GM19023 (cell line): ENCODE data around the gene DSE.

ENCODE experiments used
- ATAC-seq: cut with Tn5 transposase; IDR thresholded peaks from one replicate; pipeline ENCODE4 v1.9.1; 2021; ENCODE audit warnings: mild to moderate bottlenecking, moderate library complexity; ENCODE audit not compliant: unreplicated experiment

The DSE gene

GRCh38 chr6:116359131-116359530 is 11.6 kb upstream of the DSE start:
- ATAC-seq: no peak

- no peak for ATAC-seq
These were observed 10.9 kb upstream of the DSE start for GRCh38 chr6:116359835-116360234.

- ATAC-seq: no peak
These were observed 8.5 kb upstream of the DSE start for GRCh38 chr6:116362276-116362675.

- ATAC-seq: no peak
These were observed 7.0 kb upstream of the DSE start for GRCh38 chr6:116363759-116364158.

DNA sequence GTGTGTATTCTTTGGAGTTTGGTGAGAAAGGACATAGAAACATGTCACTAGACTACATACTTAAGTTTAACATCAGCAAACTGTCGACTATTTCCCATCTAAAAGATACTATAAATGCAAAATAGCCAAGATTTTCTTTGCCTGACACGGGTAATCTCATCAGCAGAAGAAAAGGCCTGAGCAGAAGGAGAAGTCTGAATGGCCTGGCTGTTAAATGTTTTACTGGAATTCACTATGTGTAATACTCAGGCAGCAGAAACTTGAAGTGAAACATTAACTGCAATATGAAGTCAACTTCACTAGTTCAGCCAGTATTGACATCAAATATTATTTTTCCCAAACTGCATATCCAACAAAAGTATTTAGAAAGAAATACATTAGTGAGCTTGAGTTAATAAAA is 6.4 kb upstream of the DSE start:
- no peak for ATAC-seq

- no peak for ATAC-seq
These were observed 5.0 kb upstream of the DSE start for GRCh38 chr6:116365743-116366142.

GRCh38 chr6:116366740-116367275 is 3.9 kb upstream of the DSE start:
- ATAC-seq: no peak

DNA sequence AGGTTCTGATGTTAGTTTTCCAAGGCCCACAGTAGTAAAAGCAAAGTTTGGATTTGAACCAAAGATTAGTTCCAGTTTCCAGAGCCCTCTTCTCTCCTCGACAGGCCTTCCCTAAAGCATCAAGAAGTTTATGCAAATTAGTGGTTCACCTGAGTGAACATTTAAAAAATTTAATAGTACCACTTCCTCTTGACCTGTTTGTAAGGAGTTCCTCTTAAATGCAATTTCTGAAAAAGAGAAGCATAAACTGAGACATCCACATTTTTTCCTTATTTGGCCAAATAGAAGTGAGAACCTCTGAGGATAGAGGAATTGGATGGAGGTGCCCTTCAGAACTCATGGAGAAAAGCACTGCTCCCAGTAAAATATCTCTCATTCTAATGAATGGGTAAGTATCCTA is 1.2 kb upstream of the DSE start:
- no peak for ATAC-seq

DNA sequence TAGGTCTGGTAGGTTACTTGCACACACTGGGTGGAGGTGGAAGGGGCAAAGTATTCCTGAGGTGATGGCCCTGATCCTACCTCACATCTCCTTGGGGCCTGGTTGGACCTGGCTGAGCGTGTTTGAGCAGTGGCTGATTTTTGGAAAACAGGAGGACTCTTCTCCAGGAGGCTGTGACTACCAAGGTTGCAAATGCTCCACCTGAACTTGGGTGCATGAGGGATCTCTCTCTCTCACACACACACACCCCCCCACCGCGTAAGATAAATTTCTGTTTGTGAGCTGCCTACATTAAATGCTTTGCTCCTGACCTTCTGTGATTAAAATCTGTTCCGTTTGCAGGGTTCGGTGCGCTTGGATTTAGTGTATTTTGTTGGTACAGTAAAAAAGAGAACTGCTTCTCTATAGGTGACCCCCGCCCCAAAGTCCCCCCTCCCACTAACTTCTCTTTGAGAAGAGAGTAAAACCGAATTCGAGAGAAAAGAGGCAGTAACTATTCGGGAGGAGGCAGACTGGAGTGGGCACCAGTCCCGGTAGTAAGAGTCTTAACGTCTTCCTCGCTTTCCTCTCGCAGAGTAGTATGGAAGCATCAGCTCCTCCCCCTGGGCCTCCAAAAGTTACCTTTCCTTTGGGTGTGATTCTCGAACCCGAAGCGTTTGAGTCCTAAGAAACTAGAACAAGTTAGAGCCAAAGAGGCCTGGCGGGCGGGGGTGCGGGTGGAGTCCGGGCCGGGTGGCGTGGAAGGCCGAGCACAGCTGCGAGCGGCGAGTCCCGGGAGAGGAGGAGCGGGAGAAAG is 585 bp upstream of the DSE start:
- peak; percentile 51 for ATAC-seq

GRCh38 chr6:116371120-116371917 is 572 bp downstream of the DSE start:
- ATAC-seq: peak; percentile 62

DNA sequence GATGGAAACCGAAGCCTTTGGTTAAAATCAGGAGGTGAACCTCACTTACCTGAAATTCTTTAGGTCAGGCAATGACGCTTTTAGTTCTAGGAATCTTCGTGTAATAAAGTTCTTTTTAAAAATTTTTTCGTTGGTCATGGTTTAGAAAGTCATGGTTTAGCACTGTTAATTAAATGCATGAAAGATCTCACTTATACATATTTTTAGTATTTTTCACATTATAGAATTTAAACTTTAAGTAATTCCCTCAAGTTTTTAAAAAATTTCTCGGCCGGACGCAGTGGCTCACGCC is 1.1 kb downstream of the DSE start:
- no peak for ATAC-seq

DNA sequence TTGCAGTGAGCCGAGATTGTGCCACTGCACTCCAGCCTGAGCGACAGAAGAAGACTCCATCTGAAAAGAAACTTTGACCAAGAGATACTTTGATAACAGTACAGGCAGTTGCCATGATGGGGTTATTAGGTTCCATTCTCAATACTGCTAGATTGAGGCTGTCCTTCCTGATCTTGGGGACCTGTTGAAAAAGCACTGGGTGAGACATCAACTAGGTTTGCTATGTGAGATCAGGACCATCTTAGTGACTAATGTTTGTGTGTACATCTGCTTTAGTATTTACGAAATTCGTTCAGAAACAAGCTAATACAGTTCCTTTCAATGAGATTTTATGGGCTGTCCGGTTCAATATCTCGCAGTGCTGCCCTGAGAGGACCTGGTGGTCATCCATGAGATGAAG is 2.6 kb downstream of the DSE start:
- no peak for ATAC-seq

- no peak for ATAC-seq
These were observed 3.2 kb downstream of the DSE start for GRCh38 chr6:116373940-116374339.

DNA sequence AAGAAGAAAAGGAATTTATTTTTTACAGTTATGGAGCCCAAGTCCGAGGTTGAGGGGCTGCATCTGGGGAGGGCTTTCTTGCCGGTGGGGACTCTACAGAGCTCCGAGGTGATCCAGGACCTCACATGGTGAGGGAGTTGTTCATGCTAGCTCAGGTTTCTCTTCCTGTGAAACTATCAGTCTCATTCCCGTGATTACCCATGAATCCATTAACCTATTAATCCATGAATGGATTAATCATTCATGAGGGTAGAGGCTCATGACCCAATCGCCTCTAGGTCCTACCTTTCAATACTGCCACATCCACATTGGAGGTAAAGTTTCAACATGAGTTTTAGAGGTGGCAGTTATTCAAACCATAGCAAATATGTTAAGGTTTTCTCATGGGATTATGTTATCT is 3.8 kb downstream of the DSE start:
- ATAC-seq: no peak

DNA sequence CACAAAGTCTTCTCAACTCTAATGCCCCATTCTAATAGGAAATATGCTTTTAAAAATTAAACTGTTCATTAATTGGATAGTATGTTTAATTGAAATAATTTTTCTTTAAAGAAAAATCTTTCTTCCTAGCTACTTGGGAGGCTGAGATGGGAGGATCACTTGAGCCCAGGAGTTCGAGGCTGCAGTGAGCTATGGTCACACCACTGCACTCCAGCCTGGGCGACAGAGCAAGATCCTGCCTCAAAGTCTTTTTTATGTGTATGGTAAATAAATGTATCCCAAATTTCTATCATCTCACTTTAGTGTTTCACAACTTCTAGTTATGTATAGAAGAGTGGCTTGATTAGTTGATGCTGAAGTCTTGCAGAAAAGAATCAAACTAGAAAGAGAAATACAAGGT is 4.5 kb downstream of the DSE start:
- no peak for ATAC-seq

GRCh38 chr6:116376149-116376548 is 5.4 kb downstream of the DSE start:
- ATAC-seq: no peak

- no peak for ATAC-seq
These were observed 9.0 kb downstream of the DSE start for GRCh38 chr6:116379764-116380163.

DNA sequence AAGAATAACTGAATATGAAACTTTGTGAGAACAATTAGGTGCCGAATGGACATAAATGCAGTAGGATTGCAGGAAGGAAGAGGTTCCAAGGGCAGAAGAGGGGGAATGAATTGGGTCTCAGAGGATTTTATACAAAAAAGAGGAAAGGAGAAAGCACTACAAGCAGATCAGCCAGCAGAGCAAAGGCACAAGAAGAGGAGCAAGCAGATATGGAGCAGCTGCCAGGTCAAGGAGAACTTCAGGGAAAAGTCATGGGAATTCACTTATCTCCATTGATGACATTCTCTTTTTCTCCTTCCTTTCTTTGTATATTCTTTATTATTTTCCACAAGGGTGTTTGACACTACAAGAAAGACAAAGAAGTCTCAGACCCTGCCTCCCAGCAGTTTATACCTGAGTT is 9.6 kb downstream of the DSE start:
- ATAC-seq: no peak

DNA sequence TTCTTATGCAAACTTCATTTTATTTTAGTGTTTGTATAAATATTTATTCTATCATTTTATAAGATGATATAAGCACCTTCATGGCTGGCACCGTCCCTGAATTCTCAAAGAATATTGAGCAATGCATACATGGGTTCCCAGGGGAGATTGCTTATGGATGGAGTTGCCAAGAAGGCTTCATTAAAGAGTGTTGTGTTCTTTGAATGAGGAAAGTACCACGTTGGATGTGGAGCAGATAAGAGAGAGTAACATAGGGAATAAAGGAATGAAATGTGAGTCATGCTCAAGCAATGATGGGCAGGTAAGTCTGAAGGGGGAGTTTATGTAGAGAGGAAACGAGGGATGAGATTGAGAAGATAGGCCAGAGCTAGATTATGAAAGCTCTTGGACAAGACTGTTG is 10.3 kb downstream of the DSE start:
- no peak for ATAC-seq

GRCh38 chr6:116382587-116382986 is 11.8 kb downstream of the DSE start:
- no peak for ATAC-seq

DNA sequence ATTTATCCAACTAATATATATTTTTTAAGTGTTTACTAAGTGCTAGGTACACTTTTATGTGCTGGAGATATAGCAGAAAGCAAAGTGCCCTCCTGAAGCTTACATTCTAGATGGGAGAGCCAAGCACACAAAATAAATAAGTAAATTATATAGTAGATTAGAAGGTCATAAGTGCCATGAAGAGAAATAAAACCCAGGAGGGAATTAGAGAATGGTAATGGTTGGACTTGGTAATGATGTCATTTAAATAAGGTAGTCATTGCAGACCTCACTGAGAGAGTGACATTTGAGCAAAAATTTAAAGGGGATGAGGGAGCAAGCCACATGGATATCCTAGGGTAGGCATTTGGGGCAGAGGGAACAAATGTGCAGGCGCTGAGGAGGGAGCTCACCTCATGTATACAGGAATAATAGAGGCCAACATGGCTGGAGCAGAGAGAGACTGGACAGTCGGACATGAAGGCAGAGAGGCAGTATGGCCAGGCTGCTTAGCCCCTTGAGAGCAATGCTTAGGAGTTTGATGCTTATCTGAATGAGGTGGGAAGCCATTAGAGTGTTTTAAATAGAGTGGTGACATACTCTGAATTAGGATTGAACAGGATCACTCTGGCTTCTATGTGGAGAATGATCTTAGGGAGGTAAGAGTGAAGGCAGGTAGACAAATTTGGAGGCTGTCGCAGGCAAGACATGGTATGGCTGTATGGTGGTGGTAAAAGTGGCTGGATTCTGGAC is 14.1 kb downstream of the DSE start:
- no peak for ATAC-seq

DNA sequence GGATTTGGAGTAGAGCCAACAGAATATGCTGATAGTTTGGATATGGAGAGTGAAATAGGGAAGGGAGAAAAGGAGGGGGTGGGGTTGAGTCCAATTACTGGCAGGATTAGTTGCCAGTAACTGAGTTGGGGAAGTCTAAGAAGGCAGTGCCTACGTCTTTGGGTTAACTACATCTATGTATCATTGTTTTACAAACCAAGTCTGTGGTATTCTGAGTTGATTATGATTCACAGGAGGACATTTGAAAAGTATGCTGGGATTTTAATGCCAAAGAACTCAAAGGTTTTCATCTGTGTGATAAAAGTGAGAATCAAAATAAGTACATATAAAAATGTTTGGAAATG is 14.7 kb downstream of the DSE start:
- no peak for ATAC-seq
